Endothelial cell of umbilical vein (primary cell): Measurements from ENCODE around the gene GNAQ.

Experiments used
- CTCF ChIP-seq, 2 donors: IDR thresholded peaks; 1 replicate in 1 of 2; 2 replicates in 1 of 2; pipeline ENCODE4 v1.5.1; 2011; ENCODE audit warnings: low read length in 2 of 2, mild to moderate bottlenecking in 2 of 2, moderate library complexity in 2 of 2, control low read depth in 1 of 2, inconsistent platforms in 1 of 2, low read depth in 1 of 2; ENCODE audit not compliant: insufficient read depth in 1 of 2; ENCODE audit errors: extremely low read depth in 1 of 2
- EZH2 ChIP-seq: IDR thresholded peaks from 2 replicates; pipeline ENCODE4 v1.6.1; 2012; ENCODE audit warnings: borderline replicate concordance, low read depth, mild to moderate bottlenecking, moderate library complexity, low read length, inconsistent platforms; ENCODE audit not compliant: severe bottlenecking
- GATA2 ChIP-seq: IDR thresholded peaks from 2 replicates; pipeline ENCODE4 v1.7.0; 2011; ENCODE audit warnings: low read depth, mild to moderate bottlenecking, moderate library complexity, mixed read lengths, low read length; ENCODE audit not compliant: insufficient read length, insufficient read depth
- POLR2A ChIP-seq: IDR thresholded peaks from 2 replicates; pipeline ENCODE4 v1.6.1; 2012; ENCODE audit warnings: low read depth, mild to moderate bottlenecking, control low read depth, low read length
- POLR2AphosphoS5 ChIP-seq: IDR thresholded peaks from 2 replicates; pipeline ENCODE4 v1.6.1; 2012; ENCODE audit warnings: low read depth, mild to moderate bottlenecking, control low read depth, low read length, moderate library complexity; ENCODE audit not compliant: insufficient read depth

DNA sequence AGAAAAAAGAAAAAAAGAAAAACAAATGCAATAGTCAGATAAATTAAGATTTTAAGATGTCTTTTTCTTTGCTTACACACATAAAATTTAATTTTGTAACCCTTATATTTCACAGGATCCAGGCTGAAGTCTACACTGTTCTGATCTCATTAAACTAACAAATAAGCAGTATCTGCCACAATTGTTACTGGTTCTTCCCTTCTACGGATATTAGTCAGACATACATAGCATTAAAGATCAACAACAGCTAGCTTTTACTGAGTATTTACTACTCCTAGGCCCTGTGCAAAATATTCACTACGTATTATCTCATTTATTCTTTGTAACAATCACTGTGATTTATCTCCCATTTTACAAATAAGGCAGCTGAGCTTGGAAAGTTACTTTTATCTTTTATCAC lies 34.9 kb downstream of the GNAQ start:
- TF ChIP-seq POLR2A (no peak), CTCF (IDR thresholded peaks at IDR 0.05; ENCODE audit: extremely low read depth in 1 of 2, insufficient read depth in 1 of 2, low read depth in 1 of 2, low read length in 2 of 2) (no peak), GATA2 (no peak), POLR2AphosphoS5 (no peak), EZH2 (no peak)
